NCI-H510A (cell line): ENCODE data around the gene ABCG5.

Experiments used
- DNase-seq: peaks from one replicate; lab custom pipeline; 2025; lab: John Stamatoyannopoulos, UW

Gene ABCG5

DNA sequence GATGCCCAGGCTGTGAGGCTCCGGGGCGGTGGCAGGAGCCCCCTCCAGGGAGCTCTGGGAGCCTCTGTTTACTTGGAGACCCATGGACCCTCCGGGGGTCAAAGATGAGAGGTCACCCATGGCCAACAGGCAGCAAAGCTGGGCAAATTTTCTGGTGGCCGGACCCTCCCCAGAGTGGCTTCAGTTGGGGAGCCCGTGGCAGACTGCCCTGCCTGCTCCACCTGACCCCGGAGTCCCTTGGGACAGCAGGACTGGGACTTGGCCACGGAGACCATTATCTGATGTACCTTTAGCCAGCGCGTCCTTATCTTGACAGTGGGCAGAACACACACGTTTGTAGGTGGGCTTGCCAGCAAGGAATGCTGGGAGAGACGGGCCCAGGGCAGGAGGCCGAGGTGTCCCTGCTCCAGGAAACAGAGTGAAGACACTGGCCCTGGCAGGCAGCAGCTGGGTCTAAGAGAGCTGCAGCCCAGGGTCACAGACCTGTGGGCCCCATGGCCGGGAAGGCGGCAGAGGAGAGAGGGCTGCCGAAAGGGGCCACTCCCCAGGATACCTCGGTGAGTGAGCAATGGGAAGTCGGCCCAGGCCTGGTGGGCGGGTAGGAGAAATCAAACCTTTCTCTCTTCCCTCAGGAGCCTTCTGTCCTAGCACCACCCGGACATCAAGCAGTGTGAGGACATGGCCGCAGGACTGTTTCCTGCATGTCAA, at the start of gene ABCG5, which contains the start of gene ABCG8:
Gene ABCG5 (minus strand): TSS at position 280 of the 708 bp plus-strand sequence. CDS start 160 bp downstream, at position 120.
Gene ABCG8 (plus strand): TSS at position 412 of the 708 bp plus-strand sequence. CDS start 83 bp downstream, at position 495.
- DNase-seq = no peak

DNA sequence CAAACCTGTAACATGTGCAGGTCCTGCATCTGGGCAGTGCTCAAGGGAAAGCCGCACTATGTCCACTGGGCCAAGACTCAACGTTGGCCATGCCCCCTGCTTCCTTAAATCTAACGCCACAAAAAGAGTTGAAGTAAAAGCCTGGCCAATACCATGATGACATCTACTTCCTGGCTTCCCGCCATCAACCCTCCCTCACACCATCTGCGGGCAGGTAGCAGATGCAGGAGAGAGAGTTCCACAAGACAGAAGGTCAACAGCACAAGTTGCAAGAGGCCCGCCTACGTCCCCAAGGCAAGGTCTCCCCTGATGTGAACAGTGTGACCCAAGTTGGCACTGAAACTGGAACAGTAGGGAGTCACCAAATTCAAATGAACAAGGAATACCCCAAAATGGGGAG, 48.5 kb upstream of the ABCG5 start:
- DNase-seq = no peak

DNA sequence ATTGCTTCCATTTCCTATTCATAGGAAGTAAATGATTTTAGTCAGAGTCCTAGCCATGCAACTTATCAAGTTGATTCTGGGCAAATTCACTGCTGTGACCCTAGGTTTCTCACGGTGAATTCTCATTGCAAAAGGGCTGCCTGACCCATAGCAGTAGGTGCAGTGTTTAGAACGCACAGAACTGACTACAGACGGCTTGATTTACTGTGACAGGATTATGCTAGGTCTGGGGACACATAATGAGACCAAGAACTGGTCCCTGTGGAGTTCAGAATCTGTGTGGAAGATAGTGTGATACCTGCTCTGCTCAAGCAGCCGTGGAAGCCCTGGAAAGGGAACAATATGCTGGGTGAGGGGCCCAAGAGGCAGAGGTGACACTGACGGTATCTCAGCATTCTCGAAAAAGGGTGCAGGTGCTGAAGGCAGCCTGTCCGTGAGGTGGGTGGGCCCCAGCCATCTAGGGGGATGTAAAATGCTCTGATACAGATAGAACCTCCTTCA, 46.5 kb upstream of the ABCG5 start:
- DNase-seq = no peak

DNA sequence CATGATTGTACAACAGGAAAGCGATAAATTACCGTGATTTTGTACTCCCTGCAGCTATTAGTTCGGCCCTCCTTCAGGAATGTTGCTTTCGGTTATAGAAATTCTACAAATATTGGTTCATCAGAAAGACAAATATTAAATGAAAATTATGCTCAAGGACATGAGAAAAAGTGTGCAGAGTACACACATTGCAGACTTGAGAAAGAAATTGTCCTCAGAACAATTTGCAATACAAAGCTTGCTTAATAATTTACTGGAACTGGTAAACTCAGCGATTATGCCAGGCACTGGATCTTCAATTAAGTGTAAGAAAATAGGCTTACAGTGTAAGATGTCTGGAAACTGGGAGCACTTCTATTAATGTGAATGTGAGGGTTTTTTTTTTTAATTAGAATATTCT, 46.0 kb upstream of the ABCG5 start:
- no peak for DNase-seq

DNA sequence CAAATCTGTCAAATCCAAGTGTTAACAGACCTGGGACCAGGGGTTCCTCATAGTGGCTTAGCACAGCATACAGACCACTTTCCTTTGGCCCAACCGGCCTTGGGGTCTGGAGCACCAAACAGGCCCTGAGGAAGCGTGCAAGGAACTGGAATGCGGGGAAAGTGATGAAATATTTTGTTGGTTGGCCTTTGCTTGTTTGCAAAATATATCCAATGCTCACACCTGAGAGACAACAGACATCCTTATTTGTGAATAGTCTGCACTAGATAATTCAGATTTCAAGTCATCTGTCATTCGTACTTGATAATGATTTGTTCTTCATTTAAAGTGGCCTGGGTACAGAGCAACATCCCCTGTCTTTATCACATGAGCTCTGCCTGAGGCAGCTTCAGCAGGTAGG, 43.7 kb upstream of the ABCG5 start:
- no peak for DNase-seq

DNA sequence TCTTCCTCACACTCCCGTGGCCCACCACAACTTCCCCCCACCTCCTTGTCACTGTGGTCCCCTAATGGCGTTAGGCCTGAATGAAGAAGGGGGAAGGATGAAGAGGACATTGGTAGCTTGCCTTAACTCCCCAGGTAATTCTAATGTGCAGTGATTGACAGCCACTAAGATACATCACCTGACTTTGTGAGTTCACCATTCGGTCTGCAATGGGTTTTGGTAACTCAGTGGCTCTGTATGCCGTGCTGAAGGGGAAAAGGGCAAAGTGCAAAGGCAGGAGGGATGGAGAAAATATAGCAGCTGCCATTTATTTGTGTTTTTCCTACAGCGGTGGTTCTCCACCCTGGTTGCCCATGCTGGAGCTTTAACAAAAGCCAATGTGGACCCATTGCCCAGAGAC, 42.3 kb upstream of the ABCG5 start:
- no peak for DNase-seq

DNA sequence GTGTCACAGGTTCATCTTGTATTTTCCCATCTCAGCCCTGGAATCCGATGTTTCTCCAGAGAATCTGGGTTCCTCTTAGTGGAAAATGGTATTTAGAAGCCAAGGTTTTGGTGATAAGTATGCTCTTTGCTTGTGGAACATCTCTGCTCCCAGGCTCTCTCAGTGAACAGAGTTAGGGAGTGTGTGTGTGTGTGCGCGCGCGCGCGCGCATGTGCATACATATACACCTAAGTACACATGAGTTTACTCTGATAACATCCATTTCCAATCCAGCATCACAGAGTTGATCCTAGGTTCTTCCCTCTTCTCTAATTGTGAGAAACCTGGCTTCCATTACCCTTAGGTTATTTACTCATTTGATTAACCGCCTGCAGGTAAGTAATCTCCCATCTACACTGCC, 41.8 kb upstream of the ABCG5 start:
- no peak for DNase-seq

DNA sequence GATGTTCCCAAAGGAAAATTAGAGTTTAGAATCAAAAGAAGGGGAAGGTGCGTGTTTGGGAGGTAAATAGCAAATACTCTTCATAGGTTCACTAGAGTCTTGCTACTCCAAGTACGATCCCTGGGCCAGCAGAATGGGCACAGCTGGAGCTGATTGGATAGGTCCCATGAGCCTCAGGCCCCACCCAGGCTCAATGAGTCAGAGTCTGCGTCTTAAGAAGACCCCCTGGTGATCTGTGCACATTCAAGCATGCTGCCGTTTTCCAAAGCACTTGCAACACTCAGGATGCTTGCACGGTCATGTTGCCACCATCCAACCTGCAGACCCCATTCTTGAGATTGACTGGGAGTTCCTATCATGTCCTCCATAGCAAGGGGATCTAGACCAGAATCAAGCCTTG, 40.6 kb upstream of the ABCG5 start:
- DNase-seq = no peak

DNA sequence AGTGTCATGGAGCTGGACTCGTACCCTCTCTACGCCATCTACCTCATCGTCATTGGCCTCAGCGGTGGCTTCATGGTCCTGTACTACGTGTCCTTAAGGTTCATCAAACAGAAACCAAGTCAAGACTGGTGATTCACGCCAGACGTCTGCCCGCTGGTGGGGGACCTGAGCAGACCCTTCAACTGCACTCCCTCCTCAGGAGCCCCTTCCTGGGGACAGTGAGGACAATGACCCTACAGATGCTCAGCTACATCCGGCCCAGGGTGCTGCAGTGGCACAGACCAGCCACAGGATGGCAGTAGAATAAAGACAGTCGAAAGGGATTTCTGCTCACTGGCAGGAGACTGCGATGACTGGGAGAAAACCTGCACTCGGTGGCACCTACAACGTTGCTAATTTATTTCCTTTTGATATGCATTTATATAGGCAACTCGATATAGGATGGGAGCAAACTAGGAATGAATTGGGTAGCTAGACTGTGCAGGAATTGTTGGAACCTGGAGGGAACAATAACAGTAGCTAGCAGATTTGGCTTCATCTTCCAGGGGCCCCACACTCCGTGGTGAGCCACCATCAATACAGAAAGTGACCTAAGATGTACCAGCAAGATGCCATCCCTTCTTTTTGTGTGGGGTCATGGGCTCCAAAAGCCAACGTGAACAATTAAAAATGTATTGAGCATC, 39.3 kb upstream of the ABCG5 start:
- DNase-seq = no peak

DNA sequence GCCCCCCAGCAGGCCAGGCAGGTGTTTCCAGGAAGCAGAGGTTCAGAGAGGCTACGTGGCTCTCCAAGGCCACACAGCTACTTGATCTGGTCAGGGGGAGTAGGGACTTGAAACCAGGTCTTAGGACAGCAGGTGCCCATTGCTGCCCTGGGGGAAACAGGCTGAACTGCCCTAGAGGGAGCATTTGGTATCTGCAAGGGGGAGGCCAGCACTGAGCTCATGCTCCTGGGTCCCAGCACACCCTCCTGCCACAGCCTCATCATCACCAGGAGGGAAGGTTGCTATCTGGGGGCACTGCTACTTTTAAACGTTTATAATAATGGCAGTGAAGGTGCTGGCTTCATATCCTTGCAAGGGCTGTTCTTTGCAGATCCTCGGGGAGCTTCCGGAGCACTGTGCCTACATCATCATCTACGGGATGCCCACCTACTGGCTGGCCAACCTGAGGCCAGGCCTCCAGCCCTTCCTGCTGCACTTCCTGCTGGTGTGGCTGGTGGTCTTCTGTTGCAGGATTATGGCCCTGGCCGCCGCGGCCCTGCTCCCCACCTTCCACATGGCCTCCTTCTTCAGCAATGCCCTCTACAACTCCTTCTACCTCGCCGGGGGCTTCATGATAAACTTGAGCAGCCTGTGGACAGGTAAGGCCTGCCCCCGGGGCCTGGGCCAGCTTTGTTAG, 36.3 kb upstream of the ABCG5 start:
- no peak for DNase-seq

DNA sequence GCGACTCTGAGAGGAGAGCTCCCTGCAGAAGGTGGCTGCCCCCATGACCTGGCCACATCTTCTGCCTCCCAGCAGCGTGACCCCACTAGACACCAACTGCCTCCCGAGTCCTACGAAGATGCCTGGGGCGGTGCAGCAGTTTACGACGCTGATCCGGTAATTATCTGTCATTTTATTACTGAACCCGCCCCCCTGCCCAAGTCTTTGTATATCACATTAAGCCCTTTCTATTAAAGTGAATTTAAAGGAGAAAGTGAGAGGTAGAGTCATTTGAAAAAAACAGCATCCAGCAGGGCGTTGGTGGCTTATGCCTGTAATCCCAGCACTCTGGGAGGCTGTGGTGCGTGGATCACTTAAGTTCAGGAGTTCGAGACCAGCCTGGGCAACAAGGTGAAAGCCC, 33.5 kb upstream of the ABCG5 start:
- no peak for DNase-seq

DNA sequence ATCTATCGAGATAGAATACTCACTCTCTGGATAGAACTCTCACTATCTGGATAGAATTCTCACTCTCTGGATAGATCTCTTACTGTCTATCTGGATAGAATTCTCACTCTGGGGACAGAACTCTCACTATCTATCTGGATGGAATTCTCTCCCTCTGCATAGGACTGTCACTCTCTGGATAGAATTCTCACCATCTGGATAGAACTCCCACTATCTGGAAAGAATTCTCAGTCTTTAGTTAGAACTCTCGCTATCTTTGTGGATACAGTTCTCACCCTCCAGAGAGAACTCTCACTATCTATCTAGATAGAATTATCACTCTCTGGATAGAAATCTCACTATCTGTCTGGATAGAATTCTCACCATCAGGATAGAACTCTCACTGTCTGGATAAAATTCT, 16.7 kb upstream of the ABCG5 start:
- no peak for DNase-seq

DNA sequence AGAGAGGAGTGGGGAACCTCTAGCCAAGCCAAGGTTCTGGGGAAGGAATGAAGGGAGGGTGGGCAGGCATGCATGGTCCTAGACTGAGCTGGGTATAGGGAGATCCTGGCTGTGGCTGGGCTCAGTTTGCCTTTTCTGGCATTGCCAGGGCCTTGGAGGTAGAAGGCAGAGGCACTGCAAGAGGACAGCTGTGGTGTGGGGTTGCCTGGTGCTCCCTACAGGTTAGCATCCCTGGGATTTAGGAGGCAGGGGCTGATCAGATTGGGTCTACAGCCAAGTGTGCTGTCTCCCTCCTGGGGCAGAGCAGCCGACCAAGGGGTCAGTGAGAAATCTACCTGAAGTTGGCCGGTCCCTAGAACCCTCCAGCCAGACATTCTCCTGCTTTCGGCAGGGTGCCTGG, 16.0 kb upstream of the ABCG5 start:
- no peak for DNase-seq

DNA sequence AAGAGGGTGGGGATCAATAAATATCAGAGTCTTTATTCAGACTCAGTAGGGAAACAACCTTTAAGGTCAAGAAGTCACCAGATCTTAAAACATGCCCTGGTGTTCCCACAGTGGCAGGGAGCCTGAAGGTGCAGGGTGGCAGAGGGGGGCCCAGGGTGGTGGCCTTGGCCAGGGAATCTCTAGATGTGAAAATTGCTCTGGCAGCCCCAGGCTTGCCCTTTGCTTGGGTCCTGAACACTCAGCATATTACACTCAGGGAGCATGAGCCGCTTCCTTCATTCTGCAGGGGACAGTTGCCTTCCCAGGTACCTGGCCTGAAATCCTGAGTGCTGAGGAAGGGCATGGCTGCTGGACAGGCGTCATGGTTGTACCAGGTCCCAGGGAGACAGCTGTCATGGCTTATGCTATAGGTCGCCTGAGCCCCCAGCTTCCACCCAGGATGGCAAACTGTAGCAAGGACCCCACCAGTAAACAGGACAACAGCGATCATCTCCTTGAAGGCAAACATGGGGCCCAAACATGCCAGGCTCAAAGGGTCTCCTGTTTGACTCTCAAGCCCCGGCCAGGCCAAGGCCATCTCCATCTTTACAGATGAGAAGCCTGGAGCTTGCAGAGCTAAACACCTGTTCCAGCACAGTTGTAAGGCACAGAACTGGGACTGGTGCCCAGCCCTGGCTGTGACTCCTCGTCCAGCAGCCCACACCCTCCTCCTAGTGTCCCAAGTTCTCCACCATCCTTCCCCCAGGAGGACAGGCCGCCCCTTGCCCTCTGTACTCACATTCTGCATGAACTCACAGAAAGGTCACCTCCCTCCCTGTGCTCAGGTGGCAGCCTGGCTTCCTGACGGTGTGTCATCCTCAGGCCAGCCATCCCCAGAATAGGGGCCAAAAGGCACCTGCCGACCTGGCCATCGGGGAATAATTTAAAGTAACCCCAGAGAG, 14.8 kb upstream of the ABCG5 start:
- DNase-seq = no peak

DNA sequence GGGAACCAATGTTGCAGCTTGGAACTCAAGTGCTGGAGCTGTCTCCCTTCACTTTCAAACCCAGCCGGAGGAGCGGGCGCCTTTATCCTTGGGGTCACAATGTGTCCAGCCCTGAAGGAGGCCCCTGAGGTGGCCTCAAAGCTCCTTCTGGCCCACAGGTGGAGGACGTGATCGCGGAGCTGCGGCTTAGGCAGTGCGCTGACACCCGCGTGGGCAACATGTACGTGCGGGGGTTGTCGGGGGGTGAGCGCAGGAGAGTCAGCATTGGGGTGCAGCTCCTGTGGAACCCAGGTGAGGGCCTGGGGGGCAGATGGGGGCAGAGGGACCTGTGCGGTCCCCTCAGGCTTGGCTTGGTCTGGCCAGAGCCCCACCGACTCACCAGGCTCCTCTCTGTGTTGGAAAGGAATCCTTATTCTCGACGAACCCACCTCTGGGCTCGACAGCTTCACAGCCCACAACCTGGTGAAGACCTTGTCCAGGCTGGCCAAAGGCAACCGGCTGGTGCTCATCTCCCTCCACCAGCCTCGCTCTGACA, 13.6 kb upstream of the ABCG5 start:
- DNase-seq = no peak

DNA sequence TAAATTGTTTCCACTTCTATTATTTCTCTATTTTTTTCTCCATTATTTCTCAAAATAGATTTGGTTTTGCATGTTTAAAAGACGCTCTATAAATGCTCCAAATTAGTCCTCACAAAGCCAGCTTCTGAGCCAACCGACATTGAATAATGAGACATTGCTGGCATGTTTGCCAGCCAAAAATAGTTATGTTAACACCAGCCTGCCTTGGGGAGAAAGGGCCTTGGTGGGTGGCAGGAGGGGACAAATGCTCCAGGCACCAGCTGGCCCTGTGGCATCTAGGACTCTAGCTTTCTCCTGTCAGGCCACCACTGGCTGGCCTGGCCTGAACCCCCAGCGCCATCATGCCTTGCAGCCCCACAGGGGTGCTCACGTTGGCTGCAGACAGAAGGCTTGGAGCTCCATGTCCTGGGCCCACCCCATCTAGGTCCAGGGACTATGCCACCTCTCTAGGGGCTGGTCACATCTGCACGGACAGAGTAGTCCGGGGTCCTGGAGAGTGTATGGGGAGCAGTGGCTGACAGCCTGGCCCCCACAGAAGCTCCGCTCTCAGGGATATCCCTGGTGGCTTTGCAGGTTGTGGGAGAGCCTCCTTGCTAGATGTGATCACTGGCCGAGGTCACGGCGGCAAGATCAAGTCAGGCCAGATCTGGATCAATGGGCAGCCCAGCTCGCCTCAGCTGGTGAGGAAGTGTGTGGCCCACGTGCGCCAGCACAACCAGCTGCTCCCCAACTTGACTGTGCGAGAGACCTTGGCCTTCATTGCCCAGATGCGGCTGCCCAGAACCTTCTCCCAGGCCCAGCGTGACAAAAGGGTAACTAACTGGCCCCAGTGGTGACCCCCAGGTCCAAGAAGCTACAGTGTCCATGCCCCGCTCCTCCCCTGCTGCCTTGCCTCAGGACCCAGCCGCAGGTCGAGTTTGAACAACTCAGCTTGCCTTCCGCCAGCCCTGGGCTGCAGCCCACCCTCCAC, 12.7 kb upstream of the ABCG5 start:
- no peak for DNase-seq

DNA sequence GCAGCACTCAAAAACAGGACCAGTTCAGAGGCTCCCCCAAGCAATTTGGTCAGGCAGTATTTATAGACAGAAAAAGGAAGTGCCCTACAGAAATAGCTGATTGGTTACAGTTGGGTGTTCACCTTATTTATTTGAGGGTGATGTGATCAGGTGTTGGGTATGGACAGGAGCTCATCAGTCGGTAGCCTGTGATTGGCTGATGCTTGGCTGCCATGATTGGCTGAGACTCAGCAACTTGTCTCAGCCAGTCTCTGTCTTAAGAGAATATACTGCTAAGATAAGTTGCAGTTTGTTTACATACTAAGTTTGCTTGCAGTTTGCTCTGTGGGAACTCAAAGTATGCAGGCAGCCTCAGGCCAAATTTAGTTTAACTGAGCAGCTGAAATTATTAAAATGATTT, 9.6 kb upstream of the ABCG5 start:
- DNase-seq = no peak

DNA sequence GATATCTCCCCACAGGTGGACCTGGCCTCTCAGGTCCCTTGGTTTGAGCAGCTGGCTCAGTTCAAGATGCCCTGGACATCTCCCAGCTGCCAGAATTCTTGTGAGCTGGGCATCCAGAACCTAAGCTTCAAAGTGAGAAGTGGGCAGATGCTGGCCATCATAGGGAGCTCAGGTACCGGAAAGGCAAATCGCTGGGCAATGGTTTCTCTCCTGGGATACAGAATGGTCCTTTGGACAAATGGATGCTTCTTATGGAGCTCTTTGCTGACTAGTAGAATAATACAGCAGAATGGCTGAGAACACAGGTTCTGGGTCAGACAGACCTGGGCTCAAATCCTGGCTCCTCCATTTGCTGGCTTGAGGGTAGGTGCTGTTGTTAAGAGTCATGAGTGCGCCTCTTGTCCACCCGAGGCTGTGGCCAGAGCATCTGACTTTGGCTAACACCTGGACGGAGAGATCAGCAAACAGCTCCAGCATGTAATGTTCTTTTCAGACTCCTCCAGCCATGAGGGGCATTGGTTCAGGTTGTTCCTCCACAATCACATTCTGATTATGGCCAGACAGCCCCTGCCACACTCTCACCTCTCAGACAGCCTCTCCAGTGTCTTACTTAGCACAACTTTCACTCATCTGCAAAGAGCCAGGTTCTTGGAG, 7.6 kb upstream of the ABCG5 start:
- no peak for DNase-seq

DNA sequence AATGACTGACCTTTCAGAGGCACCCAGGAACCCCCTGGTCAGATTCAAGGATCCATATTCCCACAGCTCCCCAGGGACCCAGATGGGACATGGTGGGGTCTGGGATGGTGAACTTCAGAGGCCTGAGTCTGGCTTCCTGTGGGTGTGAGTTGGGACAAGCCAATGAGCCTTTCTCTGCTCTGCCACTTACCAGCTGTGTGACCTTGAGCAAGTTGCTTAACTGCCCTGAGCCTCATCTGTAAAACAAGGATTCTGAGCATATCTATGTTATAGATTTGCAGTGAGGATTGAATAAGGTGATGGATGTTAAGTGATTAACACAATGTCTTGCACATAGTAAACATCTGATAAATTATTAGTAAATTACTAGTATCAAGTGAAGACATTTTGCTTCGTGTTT, 6.5 kb upstream of the ABCG5 start:
- DNase-seq = no peak

DNA sequence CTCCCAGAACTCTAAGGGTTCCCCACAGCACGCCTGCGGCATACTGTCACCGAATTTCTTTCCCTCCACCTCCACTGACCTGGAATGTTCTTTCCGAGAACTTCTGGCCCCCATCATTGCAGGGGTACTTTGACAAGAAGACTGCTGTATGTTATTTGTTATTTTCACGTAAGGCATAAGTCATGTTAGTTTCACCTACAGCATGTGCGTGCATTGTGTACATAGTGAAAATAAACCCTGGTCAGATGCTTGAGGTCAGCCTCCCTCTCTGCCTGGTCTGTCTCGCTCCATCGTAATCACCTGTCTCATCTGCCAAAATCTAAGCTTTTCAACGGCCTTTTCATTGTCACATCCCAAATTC, 4.2 kb upstream of the ABCG5 start:
- DNase-seq = no peak
